Mesenchymal stem cell (in vitro differentiated cells and primary cell): ENCODE results near the gene ARL6.

Experiments used
- DNase-seq: peaks from one replicate; pipeline ENCODE4 v3.0.0-alpha.2; 2013
- H2AFZ ChIP-seq: one replicate; pipeline ENCODE4 v1.6.1; 2013; ENCODE audit warnings: low read depth, mild to moderate bottlenecking, control low read depth, inconsistent platforms, low read length, moderate library complexity
- H2AK5ac ChIP-seq: 2 replicates; pipeline ENCODE4 v1.6.1; 2013; ENCODE audit warnings: low read length, moderate library complexity, mild to moderate bottlenecking, inconsistent platforms; ENCODE audit not compliant: severe bottlenecking
- H2BK120ac ChIP-seq: one replicate; pipeline ENCODE4 v1.6.1; 2013; ENCODE audit warnings: low read depth, mild to moderate bottlenecking, inconsistent platforms, low read length, moderate library complexity
- H2BK12ac ChIP-seq, 2 experiments: one replicate each; pipeline ENCODE4 v1.6.1; 2013; ENCODE audit warnings: inconsistent platforms in 2 of 2, low read length in 2 of 2, mild to moderate bottlenecking in 2 of 2, moderate library complexity in 2 of 2, control low read depth in 1 of 2
- H2BK15ac ChIP-seq: one replicate; pipeline ENCODE4 v1.6.1; 2013; ENCODE audit warnings: mild to moderate bottlenecking, low read depth, inconsistent platforms; ENCODE audit not compliant: poor library complexity, severe bottlenecking
- H2BK5ac ChIP-seq: 2 replicates; pipeline ENCODE4 v1.6.1; 2013; ENCODE audit warnings: low read depth, mild to moderate bottlenecking, low read length, control low read depth, inconsistent platforms; ENCODE audit not compliant: poor library complexity, severe bottlenecking
- H3K14ac ChIP-seq, 2 experiments: one replicate each; pipeline ENCODE4 v1.6.1; 2013; ENCODE audit warnings: inconsistent platforms in 2 of 2, low read length in 2 of 2, control low read depth in 1 of 2, mild to moderate bottlenecking in 1 of 2, moderate library complexity in 1 of 2
- H3K18ac ChIP-seq, 2 experiments: one replicate each; pipeline ENCODE4 v1.6.1; 2013; ENCODE audit warnings: inconsistent platforms in 2 of 2, low read length in 2 of 2, control low read depth in 1 of 2, low read depth in 1 of 2, mild to moderate bottlenecking in 1 of 2
- H3K23ac ChIP-seq, 2 experiments: one replicate each; pipeline ENCODE4 v1.6.1; 2013; ENCODE audit warnings: inconsistent platforms in 2 of 2, low read length in 2 of 2, mild to moderate bottlenecking in 2 of 2, moderate library complexity in 2 of 2, control low read depth in 1 of 2
- H3K27ac ChIP-seq: 2 replicates; pipeline ENCODE4 v1.5.1; 2013; ENCODE audit warnings: mild to moderate bottlenecking, moderate library complexity, low read length, control low read depth, inconsistent platforms; ENCODE audit not compliant: poor library complexity, severe bottlenecking
- H3K27me3 ChIP-seq, 2 experiments: 2 replicates each; pipeline versions ENCODE4 v1.6.1 to v1.7.0; 2013; ENCODE audit warnings: low read length in 2 of 2, mild to moderate bottlenecking in 2 of 2, moderate library complexity in 2 of 2, control low read depth in 1 of 2, inconsistent platforms in 1 of 2; ENCODE audit not compliant: control insufficient read depth in 1 of 2, insufficient read depth in 1 of 2
- H3K36me3 ChIP-seq, 2 experiments: 2 replicates each; pipeline versions ENCODE4 v1.6.1 to v1.7.0; 2013; ENCODE audit warnings: low read length in 2 of 2, control low read depth in 1 of 2, inconsistent platforms in 1 of 2, low read depth in 1 of 2, mild to moderate bottlenecking in 1 of 2; ENCODE audit not compliant: insufficient read depth in 2 of 2, control insufficient read depth in 1 of 2
- H3K4ac ChIP-seq, 2 experiments: one replicate each; pipeline ENCODE4 v1.6.1; 2013; ENCODE audit warnings: inconsistent platforms in 2 of 2, low read length in 2 of 2, mild to moderate bottlenecking in 2 of 2, moderate library complexity in 2 of 2, control low read depth in 1 of 2, low read depth in 1 of 2
- H3K4me1 ChIP-seq: 2 replicates; pipeline ENCODE4 v1.6.1; 2013; ENCODE audit warnings: low read depth, low read length, control low read depth; ENCODE audit not compliant: control insufficient read depth, insufficient read depth
- H3K4me2 ChIP-seq: 2 replicates; pipeline ENCODE4 v1.6.1; 2013; ENCODE audit warnings: low read length, mild to moderate bottlenecking, inconsistent platforms; ENCODE audit not compliant: poor library complexity, severe bottlenecking
- H3K4me3 ChIP-seq, 2 experiments: 2 replicates each; pipeline versions ENCODE4 v1.5.1 to v1.7.0; 2013; ENCODE audit warnings: low read length in 2 of 2, mild to moderate bottlenecking in 2 of 2, control low read depth in 1 of 2, low read depth in 1 of 2; ENCODE audit not compliant: insufficient read depth in 1 of 2
- H3K79me1 ChIP-seq: replicated peaks from 2 replicates; pipeline ENCODE4 v1.6.1; 2013; ENCODE audit warnings: mild to moderate bottlenecking, control low read depth, low read length, inconsistent platforms; ENCODE audit not compliant: poor library complexity, severe bottlenecking
- H3K9ac ChIP-seq: 2 replicates; pipeline ENCODE4 v1.7.0; 2013; ENCODE audit warnings: mild to moderate bottlenecking, low read length, moderate library complexity
- H3K9me3 ChIP-seq: 2 replicates; pipeline ENCODE4 v1.7.0; 2013; ENCODE audit warnings: mild to moderate bottlenecking, low read length; ENCODE audit not compliant: control insufficient read depth
- H4K8ac ChIP-seq: one replicate; pipeline ENCODE4 v1.6.1; 2013; ENCODE audit warnings: inconsistent platforms, mild to moderate bottlenecking, low read length, moderate library complexity
- H4K91ac ChIP-seq: one replicate; pipeline ENCODE4 v1.6.1; 2013; ENCODE audit warnings: mild to moderate bottlenecking, low read length, inconsistent platforms
- WGBS: methylation state at CpG from one replicate; pipeline ENCODE4 v1.1.7; 2013; ENCODE audit warnings: mixed read lengths; 5-methylcytosine and 5-hydroxymethylcytosine counted together

The ARL6 gene

GRCh38 chr3:97815149-97815917 lies 50.8 kb downstream of the ARL6 start:
- no peak overlapping the region for H3K23ac ChIP-seq
- no peak overlapping the region for H4K8ac ChIP-seq
- no peak overlapping the region for H2BK120ac ChIP-seq
- DNase-seq, result no peak
- H2BK5ac ChIP-seq, result no peak overlapping the region
- H3K9me3 ChIP-seq, result no peaks in the 10 kb centered on the region
- H3K18ac ChIP-seq, result no peak overlapping the region
- H3K4me1 ChIP-seq, result no peaks in the 10 kb centered on the region
- H3K27ac ChIP-seq, result no peak overlapping the region
- no peak overlapping the region for H3K4me3 ChIP-seq
- H2BK15ac ChIP-seq, result no peak overlapping the region
- H3K4me2 ChIP-seq, result no peak overlapping the region
- H3K79me1 ChIP-seq, result no peaks in the 10 kb centered on the region
- H2BK12ac ChIP-seq, result no peak overlapping the region
- no peaks in the 10 kb centered on the region for H3K36me3 ChIP-seq
- no peak overlapping the region for H2AK5ac ChIP-seq
- WGBS, result 0% methylated on average over 1 of the region's 1 CpG
- H3K27me3 ChIP-seq, result no peaks in the 10 kb centered on the region
- no peak overlapping the region for H3K14ac ChIP-seq
- H3K9ac ChIP-seq, result no peak overlapping the region
- no peak overlapping the region for H2AFZ ChIP-seq
- no peak overlapping the region for H3K4ac ChIP-seq
- no peak overlapping the region for H4K91ac ChIP-seq

GRCh38 chr3:97816811-97817210 lies 52.3 kb downstream of the ARL6 start:
- peaks cover 2% of the 10 kb centered on the region for H3K4me1 ChIP-seq
- H4K91ac ChIP-seq, result no peak overlapping the region
- H4K8ac ChIP-seq, result no peak overlapping the region
- no peak overlapping the region for H3K23ac ChIP-seq
- no peak overlapping the region for H3K14ac ChIP-seq
- H3K79me1 ChIP-seq, result no peaks in the 10 kb centered on the region
- H2BK120ac ChIP-seq, result no peak overlapping the region
- WGBS, result 95% methylated on average over 2 of the region's 2 CpGs
- no peak overlapping the region for H3K4me3 ChIP-seq
- no peak overlapping the region for H2AFZ ChIP-seq
- no peak overlapping the region for H2AK5ac ChIP-seq
- no peak for DNase-seq
- H3K4me2 ChIP-seq, result no peak overlapping the region
- no peak overlapping the region for H2BK12ac ChIP-seq
- no peak overlapping the region for H3K27ac ChIP-seq
- H3K27me3 ChIP-seq, result no peaks in the 10 kb centered on the region
- H2BK15ac ChIP-seq, result no peak overlapping the region
- H3K36me3 ChIP-seq, result no peaks in the 10 kb centered on the region
- no peaks in the 10 kb centered on the region for H3K9me3 ChIP-seq
- no peak overlapping the region for H2BK5ac ChIP-seq
- H3K4ac ChIP-seq, result no peak overlapping the region
- no peak overlapping the region for H3K18ac ChIP-seq
- H3K9ac ChIP-seq, result no peak overlapping the region

- Histone ChIP-seq H3K14ac (no peak overlapping the region), H3K9me3 (no peaks in the 10 kb centered on the region), H2BK5ac (no peak overlapping the region), H2BK12ac (no peak overlapping the region), H3K4ac (no peak overlapping the region), H2AFZ (no peak overlapping the region), H3K18ac (no peak overlapping the region), H4K91ac (no peak overlapping the region), H3K27ac (no peak overlapping the region), H3K79me1 (no peaks in the 10 kb centered on the region), H3K23ac (no peak overlapping the region), H3K36me3 (no peaks in the 10 kb centered on the region), H3K4me2 (no peak overlapping the region), H3K4me1 (peaks cover 2% of the 10 kb centered on the region), H3K4me3 (no peak overlapping the region), H4K8ac (no peak overlapping the region), H3K9ac (no peak overlapping the region), H3K27me3 (no peaks in the 10 kb centered on the region), H2BK120ac (no peak overlapping the region), H2AK5ac (no peak overlapping the region), H2BK15ac (no peak overlapping the region)
- no peak for DNase-seq
- WGBS, result 86% methylated on average over 3 of the region's 3 CpGs
Measured at GRCh38 chr3:97817965-97818364, 53.4 kb downstream of the ARL6 start.

- H3K36me3 ChIP-seq, result no peaks in the 10 kb centered on the region
- no peak overlapping the region for H3K18ac ChIP-seq
- no peak for DNase-seq
- peak overlapping the region; percentile 88 for H3K4me2 ChIP-seq
- no peak overlapping the region for H3K4ac ChIP-seq
- H3K79me1 ChIP-seq, result peaks cover 11% of the 10 kb centered on the region
- no peak overlapping the region for H2BK15ac ChIP-seq
- no peak overlapping the region for H4K8ac ChIP-seq
- H2BK120ac ChIP-seq, result no peak overlapping the region
- H3K27ac ChIP-seq, result no peak overlapping the region
- H2AK5ac ChIP-seq, result no peak overlapping the region
- 87% methylated on average over 5 of the region's 5 CpGs for WGBS
- peak overlapping the region; percentile 91 for H3K9ac ChIP-seq
- no peak overlapping the region for H2BK5ac ChIP-seq
- no peak overlapping the region for H2AFZ ChIP-seq
- no peak overlapping the region for H4K91ac ChIP-seq
- H3K4me1 ChIP-seq, result peaks cover 4% of the 10 kb centered on the region
- no peaks in the 10 kb centered on the region for H3K9me3 ChIP-seq
- H3K23ac ChIP-seq, result no peak overlapping the region
- H3K4me3 ChIP-seq, result peak overlapping the region in 1 of 2 experiments; percentile 91
- H2BK12ac ChIP-seq, result peak overlapping the region in 1 of 2 experiments; percentile 42
- no peaks in the 10 kb centered on the region for H3K27me3 ChIP-seq
- H3K14ac ChIP-seq, result no peak overlapping the region
Measured at GRCh38 chr3:97820780-97821179, 56.2 kb downstream of the ARL6 start.
